SK-N-SH treated with all-trans-retinoic acid at 6 μM for 48 hours (cell line): ENCODE data around the gene PHYHIPL.

Experiments
- ATAC-seq: fragments of 200-7000 bp; cut with Tn5 transposase; 3 replicates; pipeline ENCODE4 v1.9.1; 2020; ENCODE audit warnings: mild to moderate bottlenecking, moderate library complexity
- ARNTL ChIP-seq: fragments of 450-650 bp; formaldehyde crosslinking; IDR thresholded peaks from 2 replicates; pipeline ENCODE4 v1.5.0; 2020; ENCODE audit warnings: low read depth, mild to moderate bottlenecking, moderate library complexity, borderline replicate concordance
- CSDC2 ChIP-seq: fragments of 250-450 bp; sonication (Bioruptor Pico); IDR thresholded peaks from 2 replicates; pipeline ENCODE4 v1.5.0; 2020; ENCODE audit warnings: mild to moderate bottlenecking, moderate library complexity
- ISL1 ChIP-seq: fragments of 250-450 bp; sonication (Bioruptor Pico); IDR thresholded peaks from 2 replicates; pipeline ENCODE4 v2.1.2; 2022; ENCODE audit warnings: mild to moderate bottlenecking, moderate library complexity
- ZC3H10 ChIP-seq: fragments of 250-450 bp; sonication (Bioruptor Pico); IDR thresholded peaks from 2 replicates; pipeline ENCODE4 v1.5.1; 2021; ENCODE audit warnings: mild to moderate bottlenecking, moderate library complexity
- ZNF565 ChIP-seq: fragments of 450-650 bp; formaldehyde crosslinking; conservative IDR thresholded peaks from 2 replicates; pipeline ENCODE4 v1.5.0; 2020; ENCODE audit warnings: low read depth, mild to moderate bottlenecking, moderate library complexity
- TF ChIP-seq, protein P1 (sequence below): fragments of 250-450 bp; sonication (Bioruptor Pico); IDR thresholded peaks from 2 replicates; pipeline ENCODE4 v1.5.1; 2020; ENCODE audit warnings: low read depth, mild to moderate bottlenecking, moderate library complexity

The PHYHIPL gene

DNA sequence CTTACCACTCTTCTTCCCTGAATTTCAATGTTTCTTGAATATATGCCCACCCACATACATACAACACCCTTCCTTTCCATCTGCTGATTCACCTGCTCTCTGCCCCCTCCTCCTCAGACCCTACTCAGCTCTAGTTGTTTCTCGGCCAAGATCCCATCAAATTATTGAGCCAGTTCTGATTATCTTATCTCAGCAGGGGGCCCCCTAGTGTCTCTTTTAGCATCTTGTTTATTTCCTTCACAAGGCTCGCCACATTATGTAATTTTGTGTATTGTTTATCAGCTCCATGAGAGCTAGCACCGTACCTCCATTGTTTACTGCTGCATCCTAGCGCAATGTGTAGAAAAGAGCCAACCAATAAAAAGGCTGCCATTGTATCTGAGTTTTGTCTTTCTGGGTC is 114.0 kb downstream of the PHYHIPL start:
- TF ChIP-seq ARNTL (CRISPR knock-in tag), result no peak
- no peak for TF ChIP-seq ISL1
- TF ChIP-seq, protein P1, sequence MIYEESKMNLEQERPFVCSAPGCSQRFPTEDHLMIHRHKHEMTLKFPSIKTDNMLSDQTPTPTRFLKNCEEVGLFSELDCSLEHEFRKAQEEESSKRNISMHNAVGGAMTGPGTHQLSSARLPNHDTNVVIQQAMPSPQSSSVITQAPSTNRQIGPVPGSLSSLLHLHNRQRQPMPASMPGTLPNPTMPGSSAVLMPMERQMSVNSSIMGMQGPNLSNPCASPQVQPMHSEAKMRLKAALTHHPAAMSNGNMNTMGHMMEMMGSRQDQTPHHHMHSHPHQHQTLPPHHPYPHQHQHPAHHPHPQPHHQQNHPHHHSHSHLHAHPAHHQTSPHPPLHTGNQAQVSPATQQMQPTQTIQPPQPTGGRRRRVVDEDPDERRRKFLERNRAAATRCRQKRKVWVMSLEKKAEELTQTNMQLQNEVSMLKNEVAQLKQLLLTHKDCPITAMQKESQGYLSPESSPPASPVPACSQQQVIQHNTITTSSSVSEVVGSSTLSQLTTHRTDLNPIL (CRISPR knock-in tag), result no peak
- no peak for TF ChIP-seq ZC3H10
- TF ChIP-seq ZNF565 (CRISPR knock-in tag), result no peak
- TF ChIP-seq CSDC2 (CRISPR knock-in tag), result no peak
- ATAC-seq, result no peak
